ENCODE measurements around the gene LMNTD2. TPM values are rescaled to one million over a fixed set of nuclear protein-coding genes. Genes with fewer than 3 reads are reported as not detected.

LMNTD2 gene
- total and polyA plus RNA-seq, 2 of the 13 experiments (the other 11 are each of a cell fraction or from before 2014, with no cell fraction given) = 1.1 to 3.1 TPM

- no peak for TF ChIP-seq RAD51 (IDR thresholded peaks at IDR 0.05; ENCODE audit: borderline replicate concordance)
- TF ChIP-seq RAD21 (CRISPR knock-in tag; IDR thresholded peaks at IDR 0.05) = no peak
- TF ChIP-seq TBX3 (IDR thresholded peaks at IDR 0.05; ENCODE audit: borderline replicate concordance) = no peak
- TF ChIP-seq RBM22 (optimal IDR thresholded peaks at IDR 0.05; ENCODE audit: low read length) = peak; percentile 86
- no peak overlapping the region for H3K9ac ChIP-seq (ENCODE audit: insufficient read depth, low read depth, low read length)
- ChIA-PET CTCF (ENCODE audit: low intra/inter-chr PET ratio, low total read pairs) (no interaction called here), POLR2A (no interaction called here)
- intact Hi-C loops (cut with micrococcal nuclease; ENCODE audit: unreplicated experiment) (no loop called here), in situ Hi-C loops (cut with HindIII; ENCODE audit: extremely low pct_ligation_motif_present, low pct_unique_long_range_greater_than_20kb) (no loop called here)
- peaks cover 30% of the 10 kb centered on the region for H3K79me2 ChIP-seq (ENCODE audit: insufficient read depth, low read length)
- H4K20me1 ChIP-seq (ENCODE audit: insufficient read depth, low read length) = peaks cover 24% of the 10 kb centered on the region
- no peak overlapping the region for H3K27ac ChIP-seq (ENCODE audit: extremely low read length, insufficient read depth, low read length)
- BruUV-seq (replicated peaks) = no TSS peak
- 88% methylated on average over 11 of the region's 11 CpGs for WGBS (ENCODE audit: low lambda C conversion rate)
- no peak for DNase-seq (ENCODE audit: low spot score)
- H2AFZ ChIP-seq (ENCODE audit: low read length) = no peak overlapping the region
- no peaks in the 10 kb centered on the region for H3K27me3 ChIP-seq (ENCODE audit: control insufficient read depth in 1 of 2, insufficient read depth in 2 of 2, low read length in 2 of 2)
- peaks cover 37 to 81% of the 10 kb centered on the region in 2 experiments for H3K36me3 ChIP-seq (replicated peaks in 1 of 2; ENCODE audit: control insufficient read depth in 1 of 2, insufficient read depth in 2 of 2, low read length in 2 of 2)
- no peak overlapping the region for H3K4me3 ChIP-seq (replicated peaks in 1 of 3; ENCODE audit: insufficient read depth in 1 of 3, low read depth in 2 of 3, low read length in 3 of 3)
- FAIRE-seq = no peak
- H3K9me3 ChIP-seq (ENCODE audit: low read length) = no peaks in the 10 kb centered on the region
- ATAC-seq = no peak
- H3K4me2 ChIP-seq (ENCODE audit: low read depth, low read length) = no peak overlapping the region
- H3K4me1 ChIP-seq (ENCODE audit: insufficient read depth, low read length) = peaks cover 41% of the 10 kb centered on the region
These were observed 30.5 kb upstream of the LMNTD2 start for GRCh38 chr11:590997-591396.

DNA sequence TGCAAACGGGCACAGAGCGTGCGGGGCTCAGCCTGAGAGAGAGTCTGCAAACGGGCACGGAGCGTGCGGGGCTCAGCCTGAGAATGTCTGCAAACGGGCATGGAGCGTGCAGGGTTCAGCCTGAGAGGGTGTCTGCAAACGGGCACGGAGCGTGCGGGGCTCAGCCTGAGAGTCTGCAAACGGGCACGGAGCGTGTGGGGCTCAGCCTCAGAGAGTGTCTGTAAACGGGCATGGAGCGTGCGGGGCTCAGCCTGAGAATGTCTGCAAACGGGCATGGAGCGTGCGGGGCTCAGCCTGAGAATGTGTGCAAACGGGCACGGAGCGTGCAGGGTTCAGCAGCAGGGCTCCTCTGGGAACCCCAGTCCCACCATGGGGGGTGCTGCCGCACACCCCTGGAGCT lies 29.3 kb upstream of the LMNTD2 start:
- intact Hi-C loops (cut with micrococcal nuclease; ENCODE audit: unreplicated experiment) (no loop called here), in situ Hi-C loops (cut with HindIII; ENCODE audit: extremely low pct_ligation_motif_present, low pct_unique_long_range_greater_than_20kb) (no loop called here)
- peaks cover 27% of the 10 kb centered on the region for H4K20me1 ChIP-seq (ENCODE audit: insufficient read depth, low read length)
- no peak overlapping the region for H2AFZ ChIP-seq (ENCODE audit: low read length)
- H3K9me3 ChIP-seq (ENCODE audit: low read length) = no peaks in the 10 kb centered on the region
- FAIRE-seq = no peak
- ChIA-PET CTCF (ENCODE audit: low intra/inter-chr PET ratio, low total read pairs) (no interaction called here), POLR2A (no interaction called here)
- DNase-seq (ENCODE audit: low spot score) = no peak
- H3K4me1 ChIP-seq (ENCODE audit: insufficient read depth, low read length) = peaks cover 53% of the 10 kb centered on the region
- H3K27me3 ChIP-seq (ENCODE audit: control insufficient read depth in 1 of 2, insufficient read depth in 2 of 2, low read length in 2 of 2) = no peaks in the 10 kb centered on the region
- WGBS (ENCODE audit: low lambda C conversion rate) = 96% methylated on average over 26 of the region's 26 CpGs
- no peak overlapping the region for H3K27ac ChIP-seq (ENCODE audit: extremely low read length, insufficient read depth, low read length)
- ATAC-seq = no peak
- peaks cover 37 to 72% of the 10 kb centered on the region in 2 experiments for H3K36me3 ChIP-seq (replicated peaks in 1 of 2; ENCODE audit: control insufficient read depth in 1 of 2, insufficient read depth in 2 of 2, low read length in 2 of 2)
- no peak overlapping the region for H3K4me3 ChIP-seq (replicated peaks in 1 of 3; ENCODE audit: insufficient read depth in 1 of 3, low read depth in 2 of 3, low read length in 3 of 3)
- H3K9ac ChIP-seq (ENCODE audit: insufficient read depth, low read depth, low read length) = no peak overlapping the region
- peaks cover 29% of the 10 kb centered on the region for H3K79me2 ChIP-seq (ENCODE audit: insufficient read depth, low read length)
- H3K4me2 ChIP-seq (ENCODE audit: low read depth, low read length) = no peak overlapping the region
- no TSS peak for BruUV-seq (replicated peaks)
- TF ChIP-seq TRIM22 (IDR thresholded peaks at IDR 0.05) = no peak
- TF ChIP-seq KMT2A (CRISPR knock-in tag; IDR thresholded peaks at IDR 0.05) = no peak
- peak; percentile 93 for TF ChIP-seq AGO2 (optimal IDR thresholded peaks at IDR 0.05; ENCODE audit: low read depth, low read length)
- TF ChIP-seq HNRNPL (IDR thresholded peaks at IDR 0.05; ENCODE audit: low read depth, low read length) = peak; percentile 48; the same call in 1 of the 2 replicates
- TF ChIP-seq NKX3-1 (CRISPR knock-in tag; IDR thresholded peaks at IDR 0.05) = no peak
- no peak for TF ChIP-seq ATF4 (CRISPR knock-in tag; IDR thresholded peaks at IDR 0.05)
- no peak for TF ChIP-seq KDM3A (CRISPR knock-in tag; IDR thresholded peaks at IDR 0.05; ENCODE audit: low read depth)
- TF ChIP-seq JUND (CRISPR knock-in tag; IDR thresholded peaks at IDR 0.05) = no peak
- TF ChIP-seq PHF8 (CRISPR knock-in tag; IDR thresholded peaks at IDR 0.05) = no peak
- TF ChIP-seq ZNF460 (CRISPR knock-in tag; IDR thresholded peaks at IDR 0.05; ENCODE audit: borderline replicate concordance) = no peak
- TF ChIP-seq SKIL (CRISPR knock-in tag; IDR thresholded peaks at IDR 0.05; ENCODE audit: borderline replicate concordance) = no peak
- TF ChIP-seq ZMAT3 (CRISPR knock-in tag; conservative IDR thresholded peaks at IDR 0.05) = no peak

Data from HepG2 (cell line).